ENCODE results near the gene PRKCH. TPM values are rescaled to one million over a fixed set of nuclear protein-coding genes. Genes with fewer than 3 reads are reported as not detected.

Gene PRKCH
- total and polyA plus RNA-seq, 9 of the 15 experiments (the other 6 are each of a cell fraction or from before 2014, with no cell fraction given) = 0.61 to 4.4 (median 4.0) TPM

GRCh38 chr14:61564618-61565091 is 243.3 kb downstream of the PRKCH start (continued):
- TF ChIP-seq ZFX (CRISPR knock-in tag; IDR thresholded peaks at IDR 0.05) = 0 out of 2 replicates have a peak, but pooled peaks have one; percentile 15

- H3K4me1 ChIP-seq (replicated peaks in 1 of 2; ENCODE audit: control insufficient read depth in 2 of 2, insufficient read depth in 2 of 2, low read length in 2 of 2) = peaks cover 30 to 46% of the 10 kb centered on the region in 2 experiments
- ChIA-PET POLR2A (interaction anchor here (0.6 kb wide), 1 partner anchor 211 kb away, joined by 3 read pairs; no protein-coding TSS in a partner anchor), CTCF (ENCODE audit: low intra/inter-chr PET ratio) (no interaction called here)
- ATAC-seq (no peak), FAIRE-seq (no peak), DNase-seq (ENCODE audit: extremely low read depth in 1 of 4, low spot score in 3 of 4) (no peak)
- H4K20me1 ChIP-seq (replicated peaks; ENCODE audit: control insufficient read depth, insufficient read depth, low read length) = no peaks in the 10 kb centered on the region
- no peaks in the 10 kb centered on the region for H3K9me1 ChIP-seq (ENCODE audit: control insufficient read depth, insufficient read depth, low read length)
- peak overlapping the region; percentile 74; the same call in 1 of the 2 replicates for H2AFZ ChIP-seq (ENCODE audit: low read depth, low read length)
- H3K79me2 ChIP-seq (ENCODE audit: control insufficient read depth, insufficient read depth, low read length) = no peaks in the 10 kb centered on the region
- no peaks in the 10 kb centered on the region for H3K36me3 ChIP-seq (ENCODE audit: control insufficient read depth, insufficient read depth, low read length)
- no peaks in the 10 kb centered on the region for H3K9me3 ChIP-seq (replicated peaks; ENCODE audit: control insufficient read depth, insufficient read depth, low read depth, low read length)
- no peaks in the 10 kb centered on the region for H3K27me3 ChIP-seq (ENCODE audit: control insufficient read depth in 2 of 2, insufficient read depth in 2 of 2, low read length in 2 of 2)
- in situ Hi-C loops (cut with MboI) (no loop called here), intact Hi-C loops (cut with micrococcal nuclease) (no loop called here)
- no TSS peak for BruUV-seq (replicated peaks)
- H3K4me2 ChIP-seq (ENCODE audit: insufficient read depth, low read length) = no peak overlapping the region
- no peak overlapping the region for H3K27ac ChIP-seq (ENCODE audit: extremely low read depth, low read depth, low read length)
- H3K9ac ChIP-seq (ENCODE audit: insufficient read depth in 1 of 2, low read depth in 2 of 2, low read length in 2 of 2) = no peak overlapping the region
- no peak overlapping the region for H3K4me3 ChIP-seq
- TF ChIP-seq ZNF609 (CRISPR knock-in tag; IDR thresholded peaks at IDR 0.05; ENCODE audit: borderline replicate concordance) = no peak
- no peak for TF ChIP-seq HMGXB4 (CRISPR knock-in tag; IDR thresholded peaks at IDR 0.05)
- no peak for TF ChIP-seq ZNF707 (CRISPR knock-in tag; conservative IDR thresholded peaks at IDR 0.05)
- TF ChIP-seq MTA2 (IDR thresholded peaks at IDR 0.05; ENCODE audit: low read depth) = no peak
- TF ChIP-seq NR2C1 (IDR thresholded peaks at IDR 0.05) = no peak
- no peak for TF ChIP-seq NR2C1 (tag; IDR thresholded peaks at IDR 0.05)
- no peak for TF ChIP-seq ZBTB49 (CRISPR knock-in tag; IDR thresholded peaks at IDR 0.05; ENCODE audit: borderline replicate concordance)
- no peak for TF ChIP-seq U2AF1 (optimal IDR thresholded peaks at IDR 0.05; ENCODE audit: low read depth, low read length)
- no peak for TF ChIP-seq SIX5 (IDR thresholded peaks at IDR 0.05; ENCODE audit: borderline replicate concordance in 1 of 2, insufficient read depth in 1 of 2, low read depth in 1 of 2, low read length in 2 of 2)
- no peak for TF ChIP-seq ZNF184 (CRISPR knock-in tag; IDR thresholded peaks at IDR 0.05)
- no peak for TF ChIP-seq GTF2E2 (tag; IDR thresholded peaks at IDR 0.05)
These were observed 243.8 kb downstream of the PRKCH start for GRCh38 chr14:61565181-61565580.
